Measurements from ENCODE around the gene ERGIC3. TPM values are rescaled to one million over a fixed set of nuclear protein-coding genes. Genes with fewer than 3 reads are reported as not detected.
A peak's percentile ranks its signal among the peaks of the same experiment; 100 is the strongest.

Gene ERGIC3
- total RNA-seq (100 to 1,000 TPM in 5 of 9 donors, 10 to 100 TPM in 4; 83.9 to 152 (median 101) TPM), polyA plus RNA-seq (100 to 1,000 TPM in 1 of 2 donors, 10 to 100 TPM in 1; 69.8 to 120 TPM)
- long read RNA-seq, donor 1, transcript ERGIC3-202 (13 exons, 1,359 nt): major isoform, 144 of 161 reads
- long read RNA-seq, donor 1, partial matches to known transcripts: 2 of 161 reads
- long read RNA-seq, donor 1, other reads (novel, unspliced or antisense): 13 of 161 reads
- long read RNA-seq, donor 2, transcript ERGIC3-202 (13 exons, 1,359 nt): major isoform, 519 of 571 reads
- long read RNA-seq, donor 2, partial matches to known transcripts: 9 of 571 reads
- long read RNA-seq, donor 2, other reads (novel, unspliced or antisense): 40 of 571 reads
- long read RNA-seq, donor 3, transcript ERGIC3-202 (13 exons, 1,359 nt): major isoform, 109 of 123 reads
- long read RNA-seq, donor 3, partial matches to known transcripts: 8 of 123 reads
- long read RNA-seq, donor 3, other reads (novel, unspliced or antisense): 5 of 123 reads

DNA sequence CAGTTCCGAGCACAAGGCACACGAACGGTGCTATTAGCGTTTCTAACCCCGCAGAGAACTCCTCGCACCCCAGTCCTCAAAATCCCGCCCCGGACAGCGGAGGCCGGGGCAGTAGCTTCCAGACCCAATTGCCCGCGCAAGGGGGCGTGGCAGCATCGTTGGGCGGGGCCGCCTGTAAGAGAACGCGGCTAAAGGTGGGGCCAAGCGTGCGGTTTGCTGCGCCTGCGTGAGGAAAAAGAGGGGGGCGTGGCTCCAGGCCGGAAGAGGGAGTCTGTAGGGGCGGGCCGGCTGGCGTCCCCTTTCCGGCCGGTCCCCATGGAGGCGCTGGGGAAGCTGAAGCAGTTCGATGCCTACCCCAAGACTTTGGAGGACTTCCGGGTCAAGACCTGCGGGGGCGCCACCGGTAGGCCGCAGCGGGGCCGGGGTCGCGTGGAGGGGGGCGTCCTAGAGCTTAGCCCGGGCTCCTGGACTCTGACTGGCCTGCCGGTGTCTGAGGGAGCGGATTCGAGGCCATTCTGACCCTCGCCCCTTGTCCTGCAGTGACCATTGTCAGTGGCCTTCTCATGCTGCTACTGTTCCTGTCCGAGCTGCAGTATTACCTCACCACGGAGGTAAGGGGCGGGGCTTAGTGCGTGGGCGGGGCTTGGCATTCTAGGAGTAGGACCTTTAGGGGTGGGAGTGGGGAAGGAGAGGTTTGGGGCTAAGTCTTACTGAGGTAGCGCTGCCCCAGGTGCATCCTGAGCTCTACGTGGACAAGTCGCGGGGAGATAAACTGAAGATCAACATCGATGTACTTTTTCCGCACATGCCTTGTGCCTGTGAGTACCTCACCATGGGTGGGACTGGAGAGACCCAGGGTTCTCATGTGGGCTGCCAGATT is at the start of gene ERGIC3:
ERGIC3 (plus strand) TSS at position 296 of the 880 bp plus-strand sequence; CDS start at position 316, 20 bp downstream.
- ATAC-seq (peak; percentile 98 to 100 (median 100)), DNase-seq (peak; percentile 97 to 98 (median 98))
- peaks cover 0 to 18% (median 12%) of the 10 kb centered on the region in 12 donors for H3K4me1 ChIP-seq
- no peaks in the 10 kb centered on the region for H3K27me3 ChIP-seq
- WGBS, 4 donors: 4 to 11% (median 6%) methylated on average over 25 to 57 of the region's 57 CpGs
- H3K9me3 ChIP-seq: no peaks in the 10 kb centered on the region
- peaks cover 0 to 40% (median 15%) of the 10 kb centered on the region in 9 donors for H3K36me3 ChIP-seq
- intact Hi-C loops (cut with DNase I): loop anchor here in 2 of 10 donors (5.0 to 10.0 kb wide), 2 partner anchors 75 to 123 kb away; partner anchors contain the start of genes CPNE1 (in 1 of the 2), RBM12 (in 1 of the 2) and SPAG4 (in 1 of the 2)
- H3K27ac ChIP-seq: peak within 1 kb of the TSS in 11 of 12 donors; percentile 23 to 83 (median 74)
- TF ChIP-seq POLR2A (IDR thresholded peaks at IDR 0.05): peak in 1 of 2 donors; percentile 63
- TF ChIP-seq, protein P1, sequence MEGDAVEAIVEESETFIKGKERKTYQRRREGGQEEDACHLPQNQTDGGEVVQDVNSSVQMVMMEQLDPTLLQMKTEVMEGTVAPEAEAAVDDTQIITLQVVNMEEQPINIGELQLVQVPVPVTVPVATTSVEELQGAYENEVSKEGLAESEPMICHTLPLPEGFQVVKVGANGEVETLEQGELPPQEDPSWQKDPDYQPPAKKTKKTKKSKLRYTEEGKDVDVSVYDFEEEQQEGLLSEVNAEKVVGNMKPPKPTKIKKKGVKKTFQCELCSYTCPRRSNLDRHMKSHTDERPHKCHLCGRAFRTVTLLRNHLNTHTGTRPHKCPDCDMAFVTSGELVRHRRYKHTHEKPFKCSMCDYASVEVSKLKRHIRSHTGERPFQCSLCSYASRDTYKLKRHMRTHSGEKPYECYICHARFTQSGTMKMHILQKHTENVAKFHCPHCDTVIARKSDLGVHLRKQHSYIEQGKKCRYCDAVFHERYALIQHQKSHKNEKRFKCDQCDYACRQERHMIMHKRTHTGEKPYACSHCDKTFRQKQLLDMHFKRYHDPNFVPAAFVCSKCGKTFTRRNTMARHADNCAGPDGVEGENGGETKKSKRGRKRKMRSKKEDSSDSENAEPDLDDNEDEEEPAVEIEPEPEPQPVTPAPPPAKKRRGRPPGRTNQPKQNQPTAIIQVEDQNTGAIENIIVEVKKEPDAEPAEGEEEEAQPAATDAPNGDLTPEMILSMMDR (IDR thresholded peaks at IDR 0.05): peak in 5 of 12 donors; percentile 10 to 42 (median 18)
- H3K4me3 ChIP-seq: peak within 1 kb of the TSS; percentile 64 to 96 (median 88)

DNA sequence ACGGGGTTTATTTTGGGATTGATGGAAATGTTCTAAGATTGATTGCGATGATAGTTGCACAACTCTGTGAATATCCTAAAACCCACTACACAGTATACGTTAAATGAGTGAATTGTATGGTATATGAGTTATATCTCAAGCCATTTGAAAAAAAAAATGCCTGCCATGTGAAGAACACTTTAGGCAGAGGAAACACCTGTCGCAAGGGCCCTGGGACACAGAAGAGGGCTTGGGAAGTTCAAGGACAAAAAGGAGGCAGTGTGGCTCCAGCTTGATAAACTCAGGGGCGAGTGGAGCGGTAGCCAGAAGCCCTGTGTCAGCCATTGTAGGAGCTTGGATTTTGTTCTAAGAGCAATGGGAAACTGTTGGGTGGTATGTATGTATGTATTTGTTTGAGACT is 49.5 kb upstream of the ERGIC3 start:
- peaks cover 0 to 26% (median 6%) of the 10 kb centered on the region in 12 donors for H3K4me1 ChIP-seq
- H3K36me3 ChIP-seq: peaks cover 0 to 97% (median 72%) of the 10 kb centered on the region in 9 donors
- no peak overlapping the region for H3K27ac ChIP-seq
- WGBS, 4 donors: 95 to 98% (median 96%) methylated on average over 6 of the region's 6 CpGs
- ATAC-seq (no peak), DNase-seq (no peak)
- no peaks in the 10 kb centered on the region for H3K27me3 ChIP-seq
- no peaks in the 10 kb centered on the region for H3K9me3 ChIP-seq
- intact Hi-C loops (cut with DNase I): no loop called here
- no peak overlapping the region for H3K4me3 ChIP-seq
- TF ChIP-seq, protein P1 (IDR thresholded peaks at IDR 0.05): no peak
- TF ChIP-seq POLR2A (IDR thresholded peaks at IDR 0.05): no peak

GRCh38 chr20:35496481-35496880 is 45.4 kb upstream of the ERGIC3 start:
- WGBS, 4 donors: 92 to 94% (median 93%) methylated on average over 3 of the region's 3 CpGs
- ATAC-seq: no peak
- peaks cover 0 to 99% (median 96%) of the 10 kb centered on the region in 9 donors for H3K36me3 ChIP-seq

More at GRCh38 chr20:35496481-35496880, 45.4 kb upstream of the ERGIC3 start:
- Histone ChIP-seq H3K27me3 (no peaks in the 10 kb centered on the region), H3K4me3 (no peak overlapping the region), H3K27ac (no peak overlapping the region), H3K4me1 (peaks cover 0 to 11% (median 6%) of the 10 kb centered on the region in 12 donors), H3K9me3 (no peaks in the 10 kb centered on the region)
- TF ChIP-seq POLR2A (IDR thresholded peaks at IDR 0.05): no peak
- TF ChIP-seq, protein P1 (IDR thresholded peaks at IDR 0.05): no peak
- no peak for DNase-seq
- intact Hi-C loops (cut with DNase I): no loop called here

Data from heart left ventricle (tissue), 16 donors.